Measurements from ENCODE around the gene ISOC2.
"Not testable (repeated sequence)": the region's sequence is repeated elsewhere in the genome, so short reads cannot be mapped to it uniquely, and the experiment has no call there.

Gene ISOC2

DNA sequence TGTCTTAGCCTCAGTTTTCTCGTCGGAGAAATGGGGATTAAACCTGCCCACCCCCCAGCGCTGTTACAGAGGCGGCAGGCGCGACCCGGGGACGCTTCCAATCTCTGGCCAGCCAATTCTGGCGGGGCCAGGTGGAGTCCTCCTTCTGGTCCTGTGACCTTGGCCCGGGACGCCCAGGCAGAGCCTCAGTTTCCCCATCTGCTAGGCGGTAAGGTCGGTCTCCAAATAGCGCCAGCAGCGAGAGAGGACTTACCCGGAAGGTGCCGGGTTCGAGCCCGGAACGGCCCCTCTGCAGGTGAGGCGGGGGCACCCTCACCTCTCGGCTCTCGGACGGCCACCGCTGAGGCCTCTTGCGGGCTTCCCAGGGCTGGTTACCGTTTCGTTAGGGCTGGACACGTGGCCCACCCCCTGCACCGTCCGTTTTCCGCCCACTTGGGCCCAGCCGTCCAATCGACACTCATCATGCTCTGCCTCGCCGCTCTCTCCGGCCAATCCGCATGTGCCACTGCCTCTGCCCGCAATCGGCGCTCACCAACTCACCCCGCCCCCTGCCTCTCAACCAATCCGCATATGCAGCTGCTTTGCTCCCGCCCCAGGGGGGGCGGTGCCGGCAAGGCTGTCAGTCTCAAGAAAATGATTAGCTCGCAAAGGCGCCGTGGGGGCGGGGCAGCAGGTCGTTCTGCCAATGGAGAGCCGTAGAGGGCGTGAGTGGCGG lies at the start of gene ISOC2:
Gene ISOC2, minus strand, starts transcription at position 384 of the 715 bp plus-strand sequence. CDS start 5,156 bp downstream, outside the sequence.
- H3K36me3 Mint-ChIP-seq (ENCODE audit: low read depth): peaks cover 2% of the 10 kb centered on the region
- peak; percentile 100 for DNase-seq
- H3K4me1 Mint-ChIP-seq (ENCODE audit: low read depth): peaks cover 22% of the 10 kb centered on the region
- peak within 1 kb of the TSS; percentile 92 for H3K27ac Mint-ChIP-seq
- H3K9me3 Mint-ChIP-seq: no peaks in the 10 kb centered on the region
- peak within 1 kb of the TSS; percentile 83 for H3K4me3 Mint-ChIP-seq
- no peaks in the 10 kb centered on the region for H3K27me3 Mint-ChIP-seq

DNA sequence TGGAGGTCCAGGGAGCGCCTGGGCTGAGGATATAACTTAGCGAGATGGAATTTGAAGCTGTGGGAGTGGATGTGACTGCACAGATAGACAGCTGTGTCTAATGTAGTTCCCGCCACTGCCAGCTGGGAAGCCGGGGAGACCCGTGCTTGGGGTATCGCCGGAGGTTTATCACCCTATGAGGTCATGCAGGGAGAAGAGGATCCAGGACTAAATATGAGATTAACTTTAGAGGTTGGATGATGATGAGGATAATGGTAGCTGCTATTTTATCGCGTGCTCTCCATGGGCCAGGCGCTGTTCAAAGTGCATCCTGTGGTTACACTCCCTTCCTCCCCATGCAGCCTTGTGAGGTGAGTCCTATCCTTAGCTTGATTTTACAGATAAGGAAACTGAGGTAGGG lies 46.7 kb upstream of the ISOC2 start:
- no peak for DNase-seq
- Mint-ChIP-seq H3K27ac (no peak overlapping the region), H3K36me3 (ENCODE audit: low read depth) (no peaks in the 10 kb centered on the region), H3K27me3 (peaks cover 16% of the 10 kb centered on the region), H3K4me3 (no peak overlapping the region), H3K4me1 (ENCODE audit: low read depth) (peaks cover 11% of the 10 kb centered on the region), H3K9me3 (peaks cover 2% of the 10 kb centered on the region)

- Mint-ChIP-seq H3K27ac (no peak overlapping the region), H3K4me3 (no peak overlapping the region), H3K9me3 (peaks cover 3% of the 10 kb centered on the region), H3K4me1 (ENCODE audit: low read depth) (peaks cover 18% of the 10 kb centered on the region), H3K27me3 (no peaks in the 10 kb centered on the region), H3K36me3 (ENCODE audit: low read depth) (no peaks in the 10 kb centered on the region)
- no peak for DNase-seq
These were observed 43.5 kb upstream of the ISOC2 start for GRCh38 chr19:55504981-55505380.

- no peak for DNase-seq
- Mint-ChIP-seq H3K4me3 (peak overlapping the region; percentile 71), H3K4me1 (ENCODE audit: low read depth) (peaks cover 18% of the 10 kb centered on the region), H3K36me3 (ENCODE audit: low read depth) (no peaks in the 10 kb centered on the region), H3K27ac (no peak overlapping the region), H3K27me3 (no peaks in the 10 kb centered on the region), H3K9me3 (peaks cover 3% of the 10 kb centered on the region)
These were observed 42.8 kb upstream of the ISOC2 start for GRCh38 chr19:55504252-55504603.

- Mint-ChIP-seq H3K4me1 (ENCODE audit: low read depth) (peaks cover 18% of the 10 kb centered on the region), H3K36me3 (ENCODE audit: low read depth) (no peaks in the 10 kb centered on the region)
These were observed 42.2 kb upstream of the ISOC2 start for GRCh38 chr19:55503502-55504251.

DNA sequence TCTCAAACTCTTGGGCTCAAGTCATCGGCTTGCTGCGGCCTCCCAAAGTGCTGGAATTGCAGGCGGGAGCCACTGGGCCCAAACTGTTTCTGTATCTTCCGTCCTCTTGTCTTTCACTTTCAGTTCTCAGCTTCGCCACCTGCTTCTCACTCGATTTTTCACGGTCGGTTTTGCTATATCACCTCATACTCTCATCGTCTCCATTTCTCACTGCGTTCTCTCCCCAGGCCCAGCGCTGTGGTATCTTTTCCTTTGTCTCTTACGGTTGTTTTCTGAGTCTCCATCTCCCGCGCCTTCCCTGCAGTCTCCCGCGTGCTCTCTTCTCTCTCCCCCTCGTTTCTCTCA lies 41.7 kb upstream of the ISOC2 start:
- Mint-ChIP-seq H3K27me3 (no peaks in the 10 kb centered on the region), H3K27ac (peak overlapping the region; percentile 89), H3K36me3 (ENCODE audit: low read depth) (no peaks in the 10 kb centered on the region), H3K9me3 (peaks cover 3% of the 10 kb centered on the region), H3K4me1 (ENCODE audit: low read depth) (peaks cover 18% of the 10 kb centered on the region), H3K4me3 (peak overlapping the region; percentile 71)
- DNase-seq: no peak

More at GRCh38 chr19:55503502-55504251, 42.2 kb upstream of the ISOC2 start:
- Mint-ChIP-seq H3K9me3 (peaks cover 3% of the 10 kb centered on the region), H3K27me3 (no peaks in the 10 kb centered on the region), H3K27ac (peak overlapping the region; percentile 89), H3K4me3 (peak overlapping the region; percentile 71)
- DNase-seq: peak; percentile 98

DNA sequence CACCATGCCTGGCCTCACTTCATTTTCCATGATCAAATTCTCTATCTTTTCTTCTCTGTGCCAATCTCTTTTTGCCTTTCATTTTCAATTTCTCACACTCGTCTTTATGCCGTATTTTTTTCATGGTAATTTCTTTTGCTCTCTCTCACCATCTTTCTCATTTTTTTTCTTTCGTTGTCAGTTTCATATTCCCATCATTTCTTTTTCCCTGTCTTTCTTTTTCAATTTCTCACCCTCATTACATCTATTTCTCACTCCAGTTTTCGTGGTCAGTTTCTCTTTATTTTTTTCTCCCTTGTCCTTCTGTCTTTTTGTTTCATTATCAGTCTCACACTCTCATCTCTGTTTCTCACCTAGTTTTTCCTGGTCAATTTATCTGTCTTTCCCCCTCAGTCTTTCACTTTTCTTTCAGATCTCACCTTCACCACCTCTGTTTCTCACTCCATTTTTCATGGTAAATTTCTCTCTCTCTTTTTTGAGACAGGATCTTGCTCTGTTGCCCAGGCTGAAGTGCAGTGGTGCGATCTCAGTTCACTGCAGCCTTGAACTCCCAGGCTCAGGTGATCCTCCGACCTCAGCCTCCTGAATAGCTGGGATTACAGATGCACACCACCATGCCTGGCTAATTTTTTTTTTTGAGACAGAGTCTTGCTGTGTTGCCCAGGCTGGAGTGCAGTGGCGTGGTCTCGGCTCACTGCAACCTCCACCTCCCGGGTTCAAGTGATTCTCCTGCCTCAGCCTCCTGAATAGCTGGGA lies 40.9 kb upstream of the ISOC2 start:
- Mint-ChIP-seq H3K27me3 (no peaks in the 10 kb centered on the region), H3K27ac (no peak overlapping the region), H3K4me3 (no peak overlapping the region), H3K4me1 (ENCODE audit: low read depth) (peaks cover 18% of the 10 kb centered on the region), H3K36me3 (ENCODE audit: low read depth) (no peaks in the 10 kb centered on the region), H3K9me3 (peaks cover 3% of the 10 kb centered on the region)
- DNase-seq: no peak

DNA sequence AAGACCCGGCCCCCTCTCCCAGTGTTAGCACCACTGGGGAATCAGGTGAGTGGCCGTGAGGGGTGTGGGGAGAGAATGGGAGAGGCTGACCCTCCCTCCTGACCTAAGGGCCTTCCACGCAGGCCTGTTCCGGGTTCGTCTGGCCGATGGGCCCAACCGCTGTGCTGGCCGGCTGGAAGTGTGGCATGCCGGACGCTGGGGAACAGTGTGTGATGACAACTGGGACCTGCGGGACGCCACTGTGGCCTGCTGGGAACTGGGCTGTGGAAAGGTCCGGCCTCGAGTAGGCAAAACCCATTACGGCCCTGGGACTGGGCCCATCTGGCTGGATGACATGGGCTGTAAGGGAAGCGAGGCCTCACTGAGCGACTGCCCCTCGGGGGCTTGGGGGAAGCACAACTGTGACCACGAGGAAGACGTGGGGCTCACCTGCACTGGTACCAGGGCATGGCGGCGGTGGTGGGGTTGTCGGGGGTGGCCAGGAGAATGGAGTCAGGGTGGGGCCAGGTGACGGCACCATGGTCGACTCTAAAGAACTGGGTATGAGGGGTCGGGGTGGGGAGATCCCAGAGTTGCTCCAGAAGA lies 39.0 kb upstream of the ISOC2 start:
- H3K27ac Mint-ChIP-seq: no peak overlapping the region
- no peaks in the 10 kb centered on the region for H3K36me3 Mint-ChIP-seq (ENCODE audit: low read depth)
- peaks cover 18% of the 10 kb centered on the region for H3K4me1 Mint-ChIP-seq (ENCODE audit: low read depth)
- H3K9me3 Mint-ChIP-seq: peaks cover 3% of the 10 kb centered on the region
- no peak for DNase-seq
- H3K4me3 Mint-ChIP-seq: no peak overlapping the region
- no peaks in the 10 kb centered on the region for H3K27me3 Mint-ChIP-seq

GRCh38 chr19:55498246-55498840 lies 36.9 kb upstream of the ISOC2 start:
- Mint-ChIP-seq H3K4me1 (ENCODE audit: low read depth) (peaks cover 9% of the 10 kb centered on the region), H3K27ac (no peak overlapping the region), H3K36me3 (ENCODE audit: low read depth) (no peaks in the 10 kb centered on the region), H3K9me3 (peaks cover 3% of the 10 kb centered on the region), H3K4me3 (no peak overlapping the region), H3K27me3 (no peaks in the 10 kb centered on the region)
- DNase-seq: no peak

DNA sequence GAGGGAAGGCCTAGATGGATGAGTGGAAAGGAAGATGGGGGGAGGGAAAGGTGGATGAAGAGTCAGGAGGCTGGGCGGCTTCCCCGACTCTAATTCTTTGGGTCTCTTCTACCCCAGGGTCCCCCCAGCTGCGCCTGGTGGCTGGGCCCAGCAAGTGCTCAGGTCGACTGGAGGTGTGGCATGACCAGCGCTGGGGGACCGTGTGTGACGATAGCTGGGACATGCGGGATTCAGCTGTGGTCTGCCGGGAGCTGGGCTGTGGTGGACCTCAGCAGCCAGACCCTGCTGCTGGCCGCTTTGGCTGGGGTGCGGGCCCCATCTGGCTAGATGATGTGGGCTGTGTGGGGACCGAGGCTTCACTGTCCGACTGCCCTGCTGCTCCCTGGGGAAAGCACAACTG lies 36.3 kb upstream of the ISOC2 start:
- H3K27ac Mint-ChIP-seq: no peak overlapping the region

DNA sequence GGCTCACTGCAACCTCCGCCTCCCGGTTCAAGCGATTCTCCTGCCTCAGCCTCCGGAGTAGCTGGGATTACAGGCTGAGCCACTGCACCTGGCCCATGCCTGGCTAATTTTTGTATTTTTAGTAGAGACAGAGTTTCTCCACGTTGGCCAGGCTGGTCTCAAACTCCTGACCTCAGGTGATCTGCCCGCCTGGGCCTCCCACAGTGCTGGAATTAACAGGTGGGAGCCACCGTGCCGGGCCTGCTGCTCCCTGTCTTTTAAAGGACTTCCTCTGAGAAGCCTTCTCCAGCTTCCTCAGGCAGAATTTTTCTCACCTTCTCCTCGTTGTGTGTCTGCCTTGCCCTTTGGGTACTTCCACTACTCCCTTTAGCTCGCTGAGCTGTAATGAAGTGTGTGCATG lies 35.4 kb upstream of the ISOC2 start:
- H3K27me3 Mint-ChIP-seq; H3K4me3 Mint-ChIP-seq; H3K4me1 Mint-ChIP-seq (ENCODE audit: low read depth); H3K36me3 Mint-ChIP-seq (ENCODE audit: low read depth); H3K27ac Mint-ChIP-seq; DNase-seq; H3K9me3 Mint-ChIP-seq: not testable (repeated sequence)

More for the DNA sequence above, 36.3 kb upstream of the ISOC2 start:
- no peak overlapping the region for H3K4me3 Mint-ChIP-seq
- peaks cover 6% of the 10 kb centered on the region for H3K4me1 Mint-ChIP-seq (ENCODE audit: low read depth)
- no peaks in the 10 kb centered on the region for H3K9me3 Mint-ChIP-seq
- H3K36me3 Mint-ChIP-seq (ENCODE audit: low read depth): no peaks in the 10 kb centered on the region
- DNase-seq: no peak
- peaks cover 5% of the 10 kb centered on the region for H3K27me3 Mint-ChIP-seq

DNA sequence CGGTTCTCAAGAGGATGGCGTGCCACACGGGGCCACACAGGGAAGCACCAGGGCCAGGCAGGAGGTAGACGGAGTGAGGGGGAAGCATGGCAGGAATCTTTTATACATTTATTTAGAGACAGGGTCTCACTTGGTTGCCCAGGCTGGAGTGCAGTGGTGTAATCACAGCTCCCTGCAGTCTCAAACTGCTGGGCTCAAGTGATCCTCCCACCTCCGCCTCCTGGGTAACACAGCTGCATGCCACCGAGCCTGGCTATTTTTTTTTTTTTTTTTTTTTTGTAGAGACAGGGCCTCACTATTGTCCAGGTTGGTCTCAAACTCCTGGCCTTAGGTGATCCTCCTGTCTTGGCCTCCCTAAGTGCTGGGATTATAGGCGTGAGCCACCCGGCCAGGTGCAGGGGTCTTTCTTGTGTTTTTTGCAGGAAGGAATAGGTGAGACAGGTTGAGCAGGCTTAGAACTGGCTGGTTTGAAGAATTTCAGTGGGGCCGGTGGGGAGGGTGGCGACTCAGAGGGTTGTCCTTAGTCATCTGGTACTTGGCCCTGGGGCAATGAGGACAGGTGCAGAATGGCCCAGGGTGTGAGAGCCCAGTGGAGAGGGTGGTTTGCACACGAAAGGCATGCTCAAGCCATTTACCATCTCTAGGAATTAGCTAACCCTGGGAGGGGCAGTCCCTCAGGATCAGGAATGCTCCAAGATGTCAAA lies 34.4 kb upstream of the ISOC2 start:
- no peaks in the 10 kb centered on the region for H3K4me1 Mint-ChIP-seq (ENCODE audit: low read depth)
- H3K9me3 Mint-ChIP-seq: no peaks in the 10 kb centered on the region
- no peak overlapping the region for H3K4me3 Mint-ChIP-seq
- H3K27ac Mint-ChIP-seq: no peak overlapping the region
- peaks cover 14% of the 10 kb centered on the region for H3K27me3 Mint-ChIP-seq
- no peaks in the 10 kb centered on the region for H3K36me3 Mint-ChIP-seq (ENCODE audit: low read depth)
- no peak for DNase-seq

GRCh38 chr19:55494172-55494761 lies 32.8 kb upstream of the ISOC2 start:
- Mint-ChIP-seq H3K27me3 (peaks cover 14% of the 10 kb centered on the region), H3K4me1 (ENCODE audit: low read depth) (no peaks in the 10 kb centered on the region), H3K27ac (no peak overlapping the region), H3K36me3 (ENCODE audit: low read depth) (no peaks in the 10 kb centered on the region), H3K4me3 (peak overlapping the region; percentile 49), H3K9me3 (no peaks in the 10 kb centered on the region)
- DNase-seq: no peak

Data from activated T-cell treated with anti-CD3 and anti-CD28 coated beads, Interleukin-2, amount 50 U/mL, for 24 hours (primary cell).